CD4-positive, CD25-positive, alpha-beta regulatory T cell (primary cell): Measurements from ENCODE around the gene ANKLE1. TPM values are rescaled to one million over a fixed set of nuclear protein-coding genes. Genes with fewer than 3 reads are reported as not detected.

Experiments used
- ATAC-seq, 2 donors: fragments of 150-1000 bp; cut with Tn5 transposase; one replicate each; pipeline ENCODE4 v1.10.0; 2021; ENCODE audit warnings: low read depth in 2 of 2, moderate number of reproducible peaks in 2 of 2, moderate library complexity in 1 of 2
- DNase-seq, 3 donors: peaks; one replicate each; pipeline versions ENCODE4 v3.0.0 to v3.0.0-alpha.2; 2012 to 2022; ENCODE audit warnings: mixed read lengths in 1 of 3
- H3K27ac ChIP-seq: one replicate; pipeline ENCODE4 v1.7.0; 2013; ENCODE audit warnings: mild to moderate bottlenecking, low read length; ENCODE audit not compliant: insufficient read depth, poor library complexity, severe bottlenecking
- H3K27me3 ChIP-seq: one replicate; pipeline ENCODE4 v1.7.0; 2013; ENCODE audit warnings: low read length; ENCODE audit not compliant: control insufficient read depth, insufficient read depth
- H3K36me3 ChIP-seq: one replicate; pipeline ENCODE4 v1.7.0; 2013; ENCODE audit warnings: mild to moderate bottlenecking, low read length, moderate library complexity; ENCODE audit not compliant: control insufficient read depth, insufficient read depth
- H3K4me1 ChIP-seq: 2 replicates; pipeline ENCODE4 v1.7.0; 2013; ENCODE audit warnings: mild to moderate bottlenecking, low read length; ENCODE audit not compliant: insufficient read depth, control insufficient read depth, poor library complexity, severe bottlenecking
- H3K4me3 ChIP-seq: one replicate; pipeline ENCODE4 v1.7.0; 2013; ENCODE audit warnings: low read depth, mild to moderate bottlenecking, low read length, moderate library complexity
- H3K9me3 ChIP-seq, 2 experiments: 1 replicate in 1 of 2; 2 replicates in 1 of 2; pipeline ENCODE4 v1.7.0; 2013; ENCODE audit warnings: low read length in 2 of 2, mild to moderate bottlenecking in 1 of 2, moderate library complexity in 1 of 2; ENCODE audit not compliant: control insufficient read depth in 2 of 2
- H3K27ac Mint-ChIP-seq, 3 donors: one replicate each; pipeline ENCODE4 v1.8.0; 2020 to 2022; ENCODE audit warnings: mild to moderate bottlenecking in 3 of 3, mixed read lengths in 3 of 3, moderate library complexity in 2 of 3
- H3K27me3 Mint-ChIP-seq: one replicate; pipeline ENCODE4 v1.8.0; 2022; ENCODE audit warnings: mild to moderate bottlenecking, mixed read lengths
- H3K36me3 Mint-ChIP-seq: one replicate; pipeline ENCODE4 v1.8.0; 2020; ENCODE audit warnings: mixed read lengths
- H3K4me1 Mint-ChIP-seq, 4 donors: one replicate each; pipeline ENCODE4 v1.8.0; 2020 to 2022; ENCODE audit warnings: mixed read lengths in 4 of 4, mild to moderate bottlenecking in 1 of 4
- H3K4me3 Mint-ChIP-seq, 4 donors: one replicate each; pipeline ENCODE4 v1.8.0; 2020 to 2022; ENCODE audit warnings: mild to moderate bottlenecking in 4 of 4, mixed read lengths in 4 of 4, moderate library complexity in 3 of 4
- H3K9me3 Mint-ChIP-seq, 7 donors: one replicate each; pipeline ENCODE4 v1.8.0; 2020 to 2022; ENCODE audit warnings: mixed read lengths in 7 of 7, mild to moderate bottlenecking in 3 of 7, moderate library complexity in 2 of 7
- polyA plus RNA-seq, 4 donors: library from polyadenylated mRNA; unstranded; fragments of 300-500 nt; fragmentation: Illumina TruSeq; gene quantifications; one replicate each; pipeline ENCODE4 v1.2.3, GENCODE V29; 2021
- total RNA-seq: library from RNA; stranded (reverse); gene quantifications from one replicate; pipeline ENCODE4 v1.2.3, GENCODE V29; 2022

The ANKLE1 gene
- total and polyA plus RNA-seq, 5 donors from 2014 or later: 0.15 to 1.8 (median 1.0) TPM

GRCh38 chr19:17319473-17320238 is 38.0 kb downstream of the ANKLE1 start:
- no peak overlapping the region for H3K27ac Mint-ChIP-seq
- ATAC-seq: no peak

GRCh38 chr19:17320435-17320834 is 38.7 kb downstream of the ANKLE1 start:
- DNase-seq (no peak), ATAC-seq (no peak)
- H3K9me3 ChIP-seq: no peaks in the 10 kb centered on the region
- H3K27me3 ChIP-seq: no peaks in the 10 kb centered on the region
- H3K27ac Mint-ChIP-seq: no peak overlapping the region
- H3K27ac ChIP-seq: no peak overlapping the region
- H3K4me3 ChIP-seq: no peak overlapping the region
- H3K4me1 Mint-ChIP-seq: peaks cover 0 to 9% (median 0%) of the 10 kb centered on the region in 4 donors
- peaks cover 6% of the 10 kb centered on the region for H3K4me1 ChIP-seq
- H3K36me3 ChIP-seq: peaks cover 27% of the 10 kb centered on the region
- no peaks in the 10 kb centered on the region for H3K27me3 Mint-ChIP-seq
- no peaks in the 10 kb centered on the region for H3K9me3 Mint-ChIP-seq
- peaks cover 5% of the 10 kb centered on the region for H3K36me3 Mint-ChIP-seq
- no peak overlapping the region for H3K4me3 Mint-ChIP-seq

More at GRCh38 chr19:17319473-17320238, 38.0 kb downstream of the ANKLE1 start:
- no peaks in the 10 kb centered on the region for H3K9me3 Mint-ChIP-seq
- H3K27me3 Mint-ChIP-seq: no peaks in the 10 kb centered on the region
- DNase-seq: no peak
- H3K27ac ChIP-seq: no peak overlapping the region
- H3K36me3 ChIP-seq: peaks cover 32% of the 10 kb centered on the region
- no peaks in the 10 kb centered on the region for H3K27me3 ChIP-seq
- H3K4me3 Mint-ChIP-seq: no peak overlapping the region
- H3K9me3 ChIP-seq: no peaks in the 10 kb centered on the region
- peaks cover 6% of the 10 kb centered on the region for H3K4me1 ChIP-seq
- peaks cover 0 to 6% (median 0%) of the 10 kb centered on the region in 4 donors for H3K4me1 Mint-ChIP-seq
- peaks cover 5% of the 10 kb centered on the region for H3K36me3 Mint-ChIP-seq
- no peak overlapping the region for H3K4me3 ChIP-seq

- DNase-seq (no peak), ATAC-seq (no peak)
- Histone ChIP-seq H3K36me3 (peaks cover 19% of the 10 kb centered on the region), H3K4me1 (peaks cover 6% of the 10 kb centered on the region), H3K27ac (no peak overlapping the region), H3K27me3 (no peaks in the 10 kb centered on the region), H3K4me3 (no peak overlapping the region), H3K9me3 (no peaks in the 10 kb centered on the region)
- H3K27me3 Mint-ChIP-seq: no peaks in the 10 kb centered on the region
- no peaks in the 10 kb centered on the region for H3K9me3 Mint-ChIP-seq
- H3K4me3 Mint-ChIP-seq: peak overlapping the region in 2 of 4 donors; percentile 38 to 82
- H3K27ac Mint-ChIP-seq: peak overlapping the region in 2 of 3 donors; percentile 26 to 73
- H3K4me1 Mint-ChIP-seq: peaks cover 0 to 9% (median 5%) of the 10 kb centered on the region in 4 donors
- peaks cover 5% of the 10 kb centered on the region for H3K36me3 Mint-ChIP-seq
Measured at GRCh38 chr19:17321655-17322489, 40.2 kb downstream of the ANKLE1 start.

GRCh38 chr19:17322854-17323253 is 41.2 kb downstream of the ANKLE1 start:
- Histone ChIP-seq H3K4me1 (peaks cover 8% of the 10 kb centered on the region), H3K36me3 (peaks cover 19% of the 10 kb centered on the region), H3K4me3 (no peak overlapping the region), H3K27ac (no peak overlapping the region), H3K27me3 (no peaks in the 10 kb centered on the region), H3K9me3 (no peaks in the 10 kb centered on the region)
- peak overlapping the region in 2 of 4 donors; percentile 26 to 27 for H3K4me3 Mint-ChIP-seq
- no peak for DNase-seq
- H3K4me1 Mint-ChIP-seq: peaks cover 0 to 11% (median 5%) of the 10 kb centered on the region in 4 donors
- peaks cover 5% of the 10 kb centered on the region for H3K36me3 Mint-ChIP-seq
- H3K27me3 Mint-ChIP-seq: no peaks in the 10 kb centered on the region
- no peak for ATAC-seq
- H3K9me3 Mint-ChIP-seq: no peaks in the 10 kb centered on the region
- H3K27ac Mint-ChIP-seq: peak overlapping the region in 2 of 3 donors; percentile 63 to 73

DNA sequence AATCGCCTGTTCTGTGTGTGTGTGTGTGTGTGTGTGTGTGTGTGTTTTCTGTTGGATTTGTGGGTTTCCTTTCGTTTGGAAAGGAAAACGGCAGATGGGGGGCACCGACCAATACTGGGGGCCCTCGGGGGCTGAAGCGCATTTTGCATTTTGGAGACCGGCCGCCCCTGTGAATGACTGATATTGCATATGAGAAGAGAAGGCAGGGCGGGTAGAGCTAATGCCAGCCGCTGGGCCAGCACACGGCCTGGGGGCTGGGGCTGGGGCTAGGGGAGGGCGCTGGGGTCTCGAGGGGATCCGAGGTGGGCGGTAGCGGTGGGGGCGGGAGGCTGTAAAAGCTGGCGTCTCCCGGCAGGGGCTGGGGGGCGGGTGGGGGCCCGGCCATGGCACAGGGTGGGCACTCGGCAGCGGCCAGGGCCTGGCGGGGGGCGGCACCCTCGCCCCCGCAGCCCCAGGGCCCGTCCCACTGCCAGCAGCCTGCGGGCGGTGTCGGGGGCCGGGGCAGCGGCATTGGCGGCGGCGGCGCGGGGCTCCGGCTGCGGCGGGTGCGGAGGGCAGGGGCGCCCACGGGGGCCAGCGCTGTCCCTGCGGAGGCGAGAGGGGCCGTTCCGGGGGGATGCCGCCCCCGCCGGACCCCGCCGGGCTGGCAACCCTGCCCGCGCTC is 41.7 kb downstream of the ANKLE1 start:
- no peak for ATAC-seq
- Mint-ChIP-seq H3K36me3 (peaks cover 5% of the 10 kb centered on the region), H3K9me3 (no peaks in the 10 kb centered on the region), H3K4me1 (peaks cover 0 to 11% (median 5%) of the 10 kb centered on the region in 4 donors), H3K27me3 (no peaks in the 10 kb centered on the region), H3K4me3 (peak overlapping the region in 1 of 4 donors; percentile 26), H3K27ac (no peak overlapping the region)
- Histone ChIP-seq H3K27me3 (no peaks in the 10 kb centered on the region), H3K4me1 (peaks cover 13% of the 10 kb centered on the region), H3K4me3 (no peak overlapping the region), H3K36me3 (peaks cover 19% of the 10 kb centered on the region), H3K27ac (no peak overlapping the region), H3K9me3 (no peaks in the 10 kb centered on the region)
- no peak for DNase-seq

DNA sequence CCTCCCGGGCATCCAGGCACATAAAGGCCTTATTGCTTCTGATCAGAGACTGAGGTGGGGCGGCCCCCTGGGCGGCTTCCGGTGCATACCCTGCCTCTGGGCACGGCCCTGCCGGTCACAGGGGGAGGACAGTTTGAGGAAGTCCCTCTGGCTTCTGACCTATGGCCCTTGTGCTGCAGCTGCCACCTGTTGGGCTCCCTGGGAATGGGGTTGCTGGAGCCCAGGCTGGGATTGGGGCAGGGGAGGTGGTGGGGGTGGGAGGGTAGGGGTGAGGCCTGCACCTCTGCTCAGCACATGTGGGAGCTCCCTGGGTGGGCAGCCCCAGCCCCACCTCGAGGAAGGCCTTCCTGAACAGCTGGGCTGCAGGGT is 42.2 kb downstream of the ANKLE1 start:
- Mint-ChIP-seq H3K27ac (no peak overlapping the region), H3K9me3 (no peaks in the 10 kb centered on the region), H3K27me3 (no peaks in the 10 kb centered on the region), H3K36me3 (peaks cover 5% of the 10 kb centered on the region), H3K4me3 (no peak overlapping the region), H3K4me1 (peaks cover 0 to 11% (median 5%) of the 10 kb centered on the region in 4 donors)
- H3K27me3 ChIP-seq: no peaks in the 10 kb centered on the region
- no peaks in the 10 kb centered on the region for H3K9me3 ChIP-seq
- DNase-seq: peak in 1 of 3 donors; percentile 45
- H3K4me1 ChIP-seq: peaks cover 17% of the 10 kb centered on the region
- peak in 1 of 2 donors; percentile 34 for ATAC-seq
- H3K36me3 ChIP-seq: peaks cover 15% of the 10 kb centered on the region
- no peak overlapping the region for H3K27ac ChIP-seq
- H3K4me3 ChIP-seq: no peak overlapping the region

DNA sequence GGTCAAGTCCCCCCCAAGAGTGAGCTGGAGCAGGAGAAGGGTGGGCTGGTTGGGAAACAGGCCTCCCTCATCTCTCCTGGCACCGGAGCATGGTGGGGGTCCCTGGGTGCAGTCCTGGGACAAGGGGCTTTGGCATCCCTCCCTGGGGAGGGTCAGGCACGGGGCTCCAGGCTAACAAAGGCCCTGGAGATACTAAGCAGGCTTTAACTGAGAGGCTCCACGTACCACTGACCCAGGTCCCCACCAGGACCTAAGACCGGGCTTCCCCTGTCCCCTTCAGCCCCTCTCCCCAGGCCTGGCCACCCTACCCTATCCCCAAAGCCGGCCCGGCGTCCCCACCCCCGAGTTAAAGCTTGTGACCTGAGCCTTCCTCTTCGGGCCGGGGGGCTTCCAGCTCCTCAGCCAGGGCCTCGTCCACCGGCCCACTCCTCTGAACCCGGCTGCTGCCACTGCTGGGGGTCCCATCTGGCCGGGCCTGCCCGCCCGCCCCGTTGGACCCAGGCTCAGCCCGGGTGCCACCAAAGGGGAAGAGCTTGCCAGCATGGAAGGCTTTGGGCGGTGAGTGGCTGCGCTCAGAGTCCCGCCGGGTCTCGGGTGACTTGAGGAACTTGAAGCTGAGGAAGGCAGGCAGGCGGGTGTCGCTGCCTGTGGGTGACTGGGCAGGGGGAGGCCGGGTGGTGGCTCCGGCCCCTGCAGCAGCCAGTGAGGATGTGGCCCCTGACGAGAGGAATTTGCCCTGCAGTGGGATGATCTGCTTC is 42.8 kb downstream of the ANKLE1 start:
- Histone ChIP-seq H3K4me1 (peaks cover 23% of the 10 kb centered on the region), H3K27ac (no peak overlapping the region), H3K36me3 (peaks cover 11% of the 10 kb centered on the region), H3K4me3 (no peak overlapping the region), H3K27me3 (no peaks in the 10 kb centered on the region), H3K9me3 (no peaks in the 10 kb centered on the region)
- Mint-ChIP-seq H3K36me3 (peaks cover 5% of the 10 kb centered on the region), H3K9me3 (no peaks in the 10 kb centered on the region), H3K4me3 (peak overlapping the region in 1 of 4 donors; percentile 1), H3K27me3 (no peaks in the 10 kb centered on the region), H3K27ac (no peak overlapping the region), H3K4me1 (peaks cover 0 to 11% (median 5%) of the 10 kb centered on the region in 4 donors)
- ATAC-seq (no peak), DNase-seq (no peak)
